Aorta (tissue), 5 donors: Measurements from ENCODE around the gene SLC12A7. TPM values are rescaled to one million over a fixed set of nuclear protein-coding genes. Genes with fewer than 3 reads are reported as not detected.

Experiments used
- ATAC-seq: fragments of 200-7000 bp; cut with Tn5 transposase; one replicate; pipeline ENCODE4 v1.9.1; 2022; ENCODE audit warnings: moderate library complexity; ENCODE audit not compliant: low FRiP score
- DNase-seq, 2 donors: peaks; one replicate each; pipeline ENCODE4 v3.0.0-alpha.2; 2020
- H3K27ac ChIP-seq, 2 donors: one replicate each; pipeline ENCODE4 v1.5.1; 2013; ENCODE audit warnings: low read length in 2 of 2, mild to moderate bottlenecking in 2 of 2, moderate library complexity in 2 of 2, control low read depth in 1 of 2, inconsistent platforms in 1 of 2, low read depth in 1 of 2
- H3K27me3 ChIP-seq, 2 donors: one replicate each; pipeline ENCODE4 v1.6.1; 2013; ENCODE audit warnings: control low read depth in 1 of 2, low read length in 1 of 2, mild to moderate bottlenecking in 1 of 2, moderate library complexity in 1 of 2; ENCODE audit not compliant: insufficient read depth in 2 of 2, control insufficient read depth in 1 of 2
- H3K36me3 ChIP-seq, 2 donors: one replicate each; pipeline ENCODE4 v1.6.1; 2013; ENCODE audit warnings: control low read depth in 1 of 2, low read length in 1 of 2, mild to moderate bottlenecking in 1 of 2; ENCODE audit not compliant: insufficient read depth in 2 of 2, control insufficient read depth in 1 of 2
- H3K4me1 ChIP-seq, 2 donors: one replicate each; pipeline ENCODE4 v1.6.1; 2013; ENCODE audit warnings: low read length in 2 of 2, control low read depth in 1 of 2, mild to moderate bottlenecking in 1 of 2, moderate library complexity in 1 of 2; ENCODE audit not compliant: insufficient read depth in 2 of 2, control insufficient read depth in 1 of 2
- H3K4me3 ChIP-seq, 2 donors: one replicate each; pipeline ENCODE4 v1.5.1; 2013; ENCODE audit warnings: low read length in 2 of 2, control low read depth in 1 of 2, mild to moderate bottlenecking in 1 of 2
- H3K9me3 ChIP-seq: one replicate; pipeline ENCODE4 v1.6.1; 2013; ENCODE audit warnings: mild to moderate bottlenecking, low read length; ENCODE audit not compliant: control insufficient read depth
- WGBS, 2 donors: extraction: QIAGEN DNeasy Blood & Tissue Kit; methylation state at CpG; one replicate each; pipeline ENCODE4 v1.1.7; 2013; 5-methylcytosine and 5-hydroxymethylcytosine counted together
- intact Hi-C, 2 donors: fragments of 100-400 bp; cut with DNase I; formaldehyde crosslinking; loops; one replicate each; pipeline versions ENCODE4 v1.14.2 to v1.15.0; 2022
- polyA plus RNA-seq, 2 donors: library from polyadenylated mRNA; stranded (reverse); fragments of 200-250 nt; gene quantifications; one replicate each; pipeline ENCODE4 v1.2.3, GENCODE V29; 2013
- total RNA-seq, 2 donors: library from RNA; stranded (reverse); fragmentation: NEBNext Ultra II Directional; extraction: Animal tissue kit (Norgen Biotek cat#: 25700); gene quantifications; one replicate each; pipeline ENCODE4 v1.2.1, GENCODE V29; 2021
- donor health status: healthy with polysubstance abuse.
- donor health status: Bipolar disorder and iron deficiency.
- donor health status: DM: no; HTN: no; CAD: no.
- donor health status: DM: no; HTN: no; CAD: no.
- donor health status: DM: yes; HTN: yes; CAD: no.

Gene SLC12A7
- total and polyA plus RNA-seq, 4 donors = 4.5 to 54.4 (median 19.3) TPM

GRCh38 chr5:1036504-1037122 lies 75.2 kb downstream of the SLC12A7 start:
- no peaks in the 10 kb centered on the region for H3K36me3 ChIP-seq
- H3K27ac ChIP-seq = no peak overlapping the region
- H3K9me3 ChIP-seq = no peaks in the 10 kb centered on the region
- peak in 1 of 2 donors; percentile 47 for DNase-seq
- H3K4me1 ChIP-seq = no peaks in the 10 kb centered on the region
- no peaks in the 10 kb centered on the region for H3K27me3 ChIP-seq
- intact Hi-C loops = no loop called here
- 82 to 88% methylated on average over 21 to 22 of the region's 22 CpGs for WGBS, 2 donors
- no peak for ATAC-seq
- no peak overlapping the region for H3K4me3 ChIP-seq

GRCh38 chr5:1035421-1036405 lies 76.2 kb downstream of the SLC12A7 start:
- intact Hi-C loops = no loop called here
- H3K9me3 ChIP-seq = no peaks in the 10 kb centered on the region
- H3K27ac ChIP-seq = no peak overlapping the region
- WGBS, 2 donors = 94% methylated on average over 24 to 25 of the region's 25 CpGs
- H3K36me3 ChIP-seq = no peaks in the 10 kb centered on the region
- H3K4me3 ChIP-seq = no peak overlapping the region
- ATAC-seq (no peak), DNase-seq (peak; percentile 39 to 74)
- no peaks in the 10 kb centered on the region for H3K4me1 ChIP-seq
- H3K27me3 ChIP-seq = no peaks in the 10 kb centered on the region

- Histone ChIP-seq H3K36me3 (no peaks in the 10 kb centered on the region), H3K9me3 (no peaks in the 10 kb centered on the region), H3K4me1 (no peaks in the 10 kb centered on the region), H3K27me3 (no peaks in the 10 kb centered on the region), H3K27ac (no peak overlapping the region), H3K4me3 (no peak overlapping the region)
- WGBS, 2 donors = 91 to 99% methylated on average over 2 of the region's 2 CpGs
- ATAC-seq = no peak
- no peak for DNase-seq
- intact Hi-C loops = no loop called here
These were observed 76.9 kb downstream of the SLC12A7 start for GRCh38 chr5:1034986-1035385.

- Histone ChIP-seq H3K36me3 (no peaks in the 10 kb centered on the region), H3K4me3 (no peak overlapping the region), H3K4me1 (no peaks in the 10 kb centered on the region), H3K27me3 (no peaks in the 10 kb centered on the region), H3K9me3 (no peaks in the 10 kb centered on the region), H3K27ac (no peak overlapping the region)
- ATAC-seq (no peak), DNase-seq (peak in 1 of 2 donors; percentile 68)
- intact Hi-C loops = no loop called here
- WGBS, 2 donors = 93 to 94% methylated on average over 17 of the region's 17 CpGs
These were observed 77.4 kb downstream of the SLC12A7 start for GRCh38 chr5:1034421-1034905.

GRCh38 chr5:1033606-1034420 lies 78.0 kb downstream of the SLC12A7 start:
- Histone ChIP-seq H3K9me3 (no peaks in the 10 kb centered on the region), H3K4me1 (no peaks in the 10 kb centered on the region), H3K27me3 (no peaks in the 10 kb centered on the region), H3K27ac (no peak overlapping the region), H3K4me3 (no peak overlapping the region), H3K36me3 (no peaks in the 10 kb centered on the region)
- WGBS, 2 donors = 56 to 61% methylated on average over 26 to 29 of the region's 29 CpGs
- ATAC-seq (no peak), DNase-seq (peak in 1 of 2 donors; percentile 71)
- intact Hi-C loops = no loop called here

GRCh38 chr5:1033178-1033577 lies 78.7 kb downstream of the SLC12A7 start:
- no peaks in the 10 kb centered on the region for H3K4me1 ChIP-seq
- peak in 1 of 2 donors; percentile 61 for DNase-seq
- intact Hi-C loops = no loop called here
- no peak overlapping the region for H3K4me3 ChIP-seq
- H3K36me3 ChIP-seq = no peaks in the 10 kb centered on the region
- 63 to 70% methylated on average over 22 to 26 of the region's 26 CpGs for WGBS, 2 donors
- H3K9me3 ChIP-seq = no peaks in the 10 kb centered on the region
- H3K27me3 ChIP-seq = no peaks in the 10 kb centered on the region
- H3K27ac ChIP-seq = no peak overlapping the region
- no peak for ATAC-seq

- no peaks in the 10 kb centered on the region for H3K4me1 ChIP-seq
- no peak overlapping the region for H3K4me3 ChIP-seq
- intact Hi-C loops = no loop called here
- no peaks in the 10 kb centered on the region for H3K36me3 ChIP-seq
- ATAC-seq (no peak), DNase-seq (peak in 1 of 2 donors; percentile 54)
- H3K9me3 ChIP-seq = no peaks in the 10 kb centered on the region
- 93 to 97% methylated on average over 14 of the region's 14 CpGs for WGBS, 2 donors
- no peak overlapping the region for H3K27ac ChIP-seq
- H3K27me3 ChIP-seq = no peaks in the 10 kb centered on the region
These were observed 79.3 kb downstream of the SLC12A7 start for GRCh38 chr5:1032551-1033027.

- Histone ChIP-seq H3K27ac (no peak overlapping the region), H3K9me3 (no peaks in the 10 kb centered on the region), H3K4me3 (no peak overlapping the region), H3K4me1 (no peaks in the 10 kb centered on the region), H3K36me3 (no peaks in the 10 kb centered on the region), H3K27me3 (no peaks in the 10 kb centered on the region)
- intact Hi-C loops = no loop called here
- 80 to 85% methylated on average over 16 of the region's 16 CpGs for WGBS, 2 donors
- ATAC-seq (no peak), DNase-seq (peak in 1 of 2 donors; percentile 40)
These were observed 79.9 kb downstream of the SLC12A7 start for GRCh38 chr5:1032011-1032410.
